ENCODE measurements around the gene MRPL34.

The MRPL34 gene

DNA sequence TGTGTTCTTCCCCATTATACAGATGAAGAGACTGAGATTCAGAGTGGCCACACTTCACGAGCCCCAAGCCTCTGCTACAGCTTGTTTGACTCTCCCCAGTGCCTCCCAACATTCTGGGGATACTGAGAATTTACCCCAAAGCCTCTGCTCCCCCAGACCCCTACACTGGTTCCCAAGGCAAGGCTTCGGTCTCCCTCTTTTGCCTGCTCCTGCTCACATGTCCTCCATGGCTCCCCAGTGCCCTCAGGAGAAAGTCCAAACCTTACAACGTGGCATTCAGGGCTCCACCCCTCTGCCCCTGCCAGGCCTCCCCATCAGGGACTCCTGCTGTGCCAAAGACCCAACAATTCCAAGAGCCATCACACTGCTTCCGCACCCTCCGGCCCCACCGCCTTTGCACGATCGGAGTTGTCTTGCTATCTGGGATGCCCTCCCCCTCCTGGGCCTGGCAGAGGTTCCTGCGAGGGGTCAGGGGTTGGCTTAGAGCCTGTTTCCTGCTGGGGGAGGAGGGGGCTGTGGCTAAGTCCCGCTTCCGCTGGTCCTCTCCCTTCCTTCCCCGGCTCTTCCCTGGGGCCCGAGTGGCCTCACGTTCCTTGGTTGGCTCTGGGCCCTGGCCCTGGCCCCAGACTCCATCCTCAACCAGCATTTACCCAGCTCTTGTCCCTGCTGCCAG, 47.1 kb downstream of the MRPL34 start:
- no peak for DNase-seq (ENCODE audit: extremely low read depth, insufficient read length)
- TF ChIP-seq CTCF (IDR thresholded peaks at IDR 0.05; ENCODE audit: insufficient read depth, low read length, poor library complexity, severe bottlenecking), result no peak
- no peaks in the 10 kb centered on the region for H3K36me3 ChIP-seq (ENCODE audit: control insufficient read depth, insufficient read depth, low read length)
- H3K4me3 ChIP-seq (replicated peaks; ENCODE audit: low read depth, low read length), result no peak overlapping the region
- no peaks in the 10 kb centered on the region for H3K27me3 ChIP-seq (replicated peaks; ENCODE audit: control insufficient read depth, insufficient read depth, low read length)

GRCh38 chr19:17353386-17353785, 47.7 kb downstream of the MRPL34 start:
- Histone ChIP-seq H3K36me3 (ENCODE audit: control insufficient read depth, insufficient read depth, low read length) (no peaks in the 10 kb centered on the region), H3K27me3 (replicated peaks; ENCODE audit: control insufficient read depth, insufficient read depth, low read length) (no peaks in the 10 kb centered on the region), H3K4me3 (replicated peaks; ENCODE audit: low read depth, low read length) (no peak overlapping the region)
- no peak for DNase-seq (ENCODE audit: extremely low read depth, insufficient read length)
- TF ChIP-seq CTCF (IDR thresholded peaks at IDR 0.05; ENCODE audit: insufficient read depth, low read length, poor library complexity, severe bottlenecking), result no peak

Measured in GM06990 (cell line).